MCF 10A (cell line): ENCODE results near the gene NOTCH2. TPM values are rescaled to one million over a fixed set of nuclear protein-coding genes. Genes with fewer than 3 reads are reported as not detected.

Source experiments
- BruUV-seq: library from RNA; stranded (reverse); fragments of 400-500 nt; replicated peaks from 2 replicates; lab custom pipeline; 2021; lab: Mats Ljungman, UMichigan
- CTCF ChIA-PET: fragments of 300-600 bp; sonication (Branson Sonifier 250); formaldehyde crosslinking; extraction: SDS; loops from one replicate; lab custom pipeline; 2021; ENCODE audit warnings: antibody characterized with exemption, inconsistent platforms; lab: Yijun Ruan, JAX
- POLR2A ChIA-PET: fragments of 300-600, 350-650 bp; sonication (Branson Sonifier 250); formaldehyde crosslinking; extraction: SDS; loops from one replicate; lab custom pipeline; 2020; ENCODE audit warnings: antibody characterized with exemption, inconsistent platforms; lab: Yijun Ruan, JAX
- DNase-seq: peaks from one replicate; pipeline ENCODE4 v3.0.0-alpha.2; 2018; ENCODE audit not compliant: unreplicated experiment
- H3K27ac Mint-ChIP-seq: one replicate; pipeline ENCODE4 v1.8.0; 2022; ENCODE audit warnings: mild to moderate bottlenecking, low read depth, mixed read lengths; ENCODE audit not compliant: unreplicated experiment
- H3K27me3 Mint-ChIP-seq: one replicate; pipeline ENCODE4 v1.8.0; 2022; ENCODE audit warnings: mixed read lengths; ENCODE audit not compliant: insufficient read depth, unreplicated experiment
- H3K36me3 Mint-ChIP-seq: one replicate; pipeline ENCODE4 v1.8.0; 2022; ENCODE audit warnings: mild to moderate bottlenecking, moderate library complexity, mixed read lengths; ENCODE audit not compliant: insufficient read depth, unreplicated experiment
- H3K4me1 Mint-ChIP-seq: one replicate; pipeline ENCODE4 v1.8.0; 2022; ENCODE audit warnings: mixed read lengths; ENCODE audit not compliant: insufficient read depth, unreplicated experiment
- H3K4me3 Mint-ChIP-seq: one replicate; pipeline ENCODE4 v1.8.0; 2022; ENCODE audit warnings: mild to moderate bottlenecking, moderate library complexity, mixed read lengths; ENCODE audit not compliant: unreplicated experiment
- H3K9me3 Mint-ChIP-seq: one replicate; pipeline ENCODE4 v1.8.0; 2022; ENCODE audit warnings: mixed read lengths; ENCODE audit not compliant: unreplicated experiment
- CTCF ChIP-seq: fragments of 200-600 bp; IDR thresholded peaks from one replicate; pipeline ENCODE4 v1.8.0; 2022; ENCODE audit warnings: antibody characterized with exemption, mild to moderate bottlenecking; ENCODE audit not compliant: unreplicated experiment
- intact Hi-C: fragments of 100-400 bp; cut with micrococcal nuclease; formaldehyde crosslinking; loops from 2 replicates; pipeline ENCODE4 v1.14.1; 2022
- total RNA-seq: library from RNA; stranded (reverse); gene quantifications from 2 replicates; pipeline ENCODE4 v1.2.3, GENCODE V29; 2022

NOTCH2 gene
- total RNA-seq, 1 experiment from 2014 or later: 128 TPM

- intact Hi-C loops: no loop called here
- H3K9me3 Mint-ChIP-seq: no peaks in the 10 kb centered on the region
- H3K27ac Mint-ChIP-seq: no peak overlapping the region
- H3K4me1 Mint-ChIP-seq: peaks cover 7% of the 10 kb centered on the region
- ChIA-PET CTCF (interaction anchor here (1.2 to 1.5 kb wide), 2 partner anchors 10 to 23 kb away, joined by 3 to 5 read pairs; no protein-coding TSS in a partner anchor), POLR2A (interaction anchor here (0.6 to 0.9 kb wide), 2 partner anchors 10 to 33 kb away, joined by 3 to 4 read pairs; no protein-coding TSS in a partner anchor)
- no TSS peak for BruUV-seq
- no peaks in the 10 kb centered on the region for H3K27me3 Mint-ChIP-seq
- no peak for TF ChIP-seq CTCF
- H3K36me3 Mint-ChIP-seq: no peaks in the 10 kb centered on the region
- no peak for DNase-seq
- no peak overlapping the region for H3K4me3 Mint-ChIP-seq
These were observed 175.4 kb downstream of the NOTCH2 start for GRCh38 chr1:119893827-119894700.

- no peak for TF ChIP-seq CTCF
- H3K27me3 Mint-ChIP-seq: no peaks in the 10 kb centered on the region
- ChIA-PET POLR2A (interaction anchor here (0.9 kb wide), 1 partner anchor 10 kb away, joined by 3 read pairs; no protein-coding TSS in a partner anchor), CTCF (interaction anchor here (1.5 kb wide), 1 partner anchor 9 kb away, joined by 3 read pairs; no protein-coding TSS in a partner anchor)
- no peak overlapping the region for H3K27ac Mint-ChIP-seq
- H3K9me3 Mint-ChIP-seq: no peaks in the 10 kb centered on the region
- DNase-seq: no peak
- intact Hi-C loops: no loop called here
- no peak overlapping the region for H3K4me3 Mint-ChIP-seq
- H3K4me1 Mint-ChIP-seq: peaks cover 7% of the 10 kb centered on the region
- no TSS peak for BruUV-seq
- H3K36me3 Mint-ChIP-seq: no peaks in the 10 kb centered on the region
These were observed 176.1 kb downstream of the NOTCH2 start for GRCh38 chr1:119893238-119893791.

DNA sequence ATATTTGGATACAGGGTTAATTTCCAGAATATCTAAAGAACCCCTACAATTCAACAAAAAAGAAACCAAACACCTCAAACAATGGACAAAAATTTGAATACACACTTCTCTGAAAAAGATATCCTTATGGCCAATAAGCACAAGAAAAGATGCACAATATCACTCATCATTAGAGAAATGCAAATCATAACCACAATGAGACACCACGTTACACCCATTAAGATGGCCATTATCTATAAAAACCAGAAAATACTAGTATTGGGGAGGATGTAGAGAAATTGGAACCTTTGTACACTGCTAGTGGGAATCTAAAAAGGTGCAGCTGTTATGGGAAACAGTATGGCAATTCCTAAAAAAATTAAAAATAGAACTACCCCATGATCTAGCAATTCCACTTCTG, 178.1 kb downstream of the NOTCH2 start:
- ChIA-PET CTCF (no interaction called here), POLR2A (no interaction called here)
- Mint-ChIP-seq H3K27ac (no peak overlapping the region), H3K4me3 (no peak overlapping the region), H3K36me3 (no peaks in the 10 kb centered on the region), H3K27me3 (no peaks in the 10 kb centered on the region), H3K9me3 (no peaks in the 10 kb centered on the region), H3K4me1 (peaks cover 7% of the 10 kb centered on the region)
- intact Hi-C loops: no loop called here
- TF ChIP-seq CTCF: no peak
- DNase-seq: no peak
- BruUV-seq: no TSS peak

DNA sequence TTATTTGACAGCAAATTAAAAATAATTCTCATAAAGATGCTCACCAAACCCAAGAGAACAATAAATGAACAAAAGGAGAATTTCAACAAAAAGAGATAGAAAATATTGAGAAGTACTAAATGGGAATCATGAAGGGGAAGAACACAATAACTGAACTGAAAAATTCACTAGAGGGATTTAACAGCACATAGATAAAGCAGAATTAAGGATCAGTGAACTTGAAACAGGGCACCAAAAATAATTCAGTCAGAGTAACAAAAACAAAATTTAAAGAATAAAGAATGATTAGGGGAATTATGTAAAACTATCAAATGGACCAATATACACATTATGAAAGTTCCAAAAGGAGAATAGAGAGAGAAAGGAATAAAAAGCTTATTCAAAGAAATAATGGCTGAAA, 181.0 kb downstream of the NOTCH2 start:
- no peak for DNase-seq
- H3K4me3 Mint-ChIP-seq: no peak overlapping the region
- ChIA-PET CTCF (interaction anchor here (0.7 to 1.0 kb wide), 2 partner anchors 49 to 80 kb away, joined by 3 to 7 read pairs; no protein-coding TSS in a partner anchor), POLR2A (no interaction called here)
- H3K9me3 Mint-ChIP-seq: no peaks in the 10 kb centered on the region
- no peak for TF ChIP-seq CTCF
- H3K27ac Mint-ChIP-seq: no peak overlapping the region
- intact Hi-C loops: loop anchor here (5.0 kb wide), 1 partner anchor 259 kb away; no protein-coding TSS in a partner anchor
- BruUV-seq: no TSS peak
- peaks cover 7% of the 10 kb centered on the region for H3K27me3 Mint-ChIP-seq
- H3K4me1 Mint-ChIP-seq: no peaks in the 10 kb centered on the region
- no peaks in the 10 kb centered on the region for H3K36me3 Mint-ChIP-seq
